Fibroblast of lung (primary cell): ENCODE results near the gene CD109. TPM values are rescaled to one million over a fixed set of nuclear protein-coding genes. Genes with fewer than 3 reads are reported as not detected.
"Not testable (repeated sequence)": the region's sequence is repeated elsewhere in the genome, so short reads cannot be mapped to it uniquely, and the experiment has no call there.

Experiments
- DNase-seq, 2 donors: peaks; one replicate each; pipeline versions ENCODE4 v3.0.0 to v3.0.0-alpha.2; 2010; ENCODE audit warnings: low read depth in 2 of 2
- H2AFZ ChIP-seq: 2 replicates; pipeline ENCODE4 v1.5.1; 2012; ENCODE audit warnings: low read length, control low read depth, inconsistent platforms
- H3K27ac ChIP-seq: 2 replicates; pipeline ENCODE4 v1.5.1; 2011; ENCODE audit warnings: low read length, control low read depth; ENCODE audit not compliant: insufficient read depth
- H3K27me3 ChIP-seq: 2 replicates; pipeline ENCODE4 v1.5.1; 2011; ENCODE audit warnings: mild to moderate bottlenecking, low read length; ENCODE audit not compliant: control insufficient read depth, insufficient read depth
- H3K36me3 ChIP-seq: 2 replicates; pipeline ENCODE4 v1.5.1; 2011; ENCODE audit warnings: low read length; ENCODE audit not compliant: control insufficient read depth, insufficient read depth
- H3K4me1 ChIP-seq: 2 replicates; pipeline ENCODE4 v1.5.1; 2011; ENCODE audit warnings: low read length; ENCODE audit not compliant: control insufficient read depth, insufficient read depth; ENCODE audit errors: extremely low read depth
- H3K4me2 ChIP-seq: 2 replicates; pipeline ENCODE4 v1.5.1; 2011; ENCODE audit warnings: low read length, control low read depth; ENCODE audit not compliant: insufficient read depth; ENCODE audit errors: extremely low read depth
- H3K4me3 ChIP-seq, 4 experiments: fragments of 200-600 bp in 1 of 4; sonication (generic) in 1 of 4; replicated peaks in 1 of 4; 2 replicates each; pipeline ENCODE4 v1.5.1; 2011 to 2016; ENCODE audit warnings: low read length in 4 of 4, low read depth in 3 of 4, mild to moderate bottlenecking in 3 of 4, control low read depth in 2 of 4, inconsistent platforms in 1 of 4, mixed read lengths in 1 of 4; ENCODE audit not compliant: insufficient read depth in 1 of 4; ENCODE audit errors: control extremely low read depth in 1 of 4
- H3K79me2 ChIP-seq: 2 replicates; pipeline ENCODE4 v1.5.1; 2012; ENCODE audit warnings: mild to moderate bottlenecking, low read length, inconsistent platforms; ENCODE audit not compliant: control insufficient read depth, insufficient read depth
- H3K9ac ChIP-seq: 2 replicates; pipeline ENCODE4 v1.5.1; 2011; ENCODE audit warnings: mild to moderate bottlenecking, low read length, control low read depth; ENCODE audit not compliant: insufficient read depth
- H3K9me3 ChIP-seq: 2 replicates; pipeline ENCODE4 v1.5.1; 2012; ENCODE audit warnings: low read depth, low read length; ENCODE audit not compliant: control insufficient read depth, insufficient read depth
- H4K20me1 ChIP-seq: 2 replicates; pipeline ENCODE4 v1.5.1; 2011; ENCODE audit warnings: low read length; ENCODE audit not compliant: control insufficient read depth, insufficient read depth; ENCODE audit errors: extremely low read depth
- CTCF ChIP-seq, 2 donors: IDR thresholded peaks in 1 of 2; conservative IDR thresholded peaks in 1 of 2; 1 replicate in 1 of 2; 2 replicates in 1 of 2; pipeline ENCODE4 v1.5.1; 2011 to 2012; ENCODE audit warnings: low read length in 2 of 2, control low read depth in 1 of 2, inconsistent platforms in 1 of 2, low read depth in 1 of 2, mild to moderate bottlenecking in 1 of 2
- EZH2 ChIP-seq: IDR thresholded peaks from 2 replicates; pipeline ENCODE4 v1.5.1; 2012; ENCODE audit warnings: low read length, control low read depth, mild to moderate bottlenecking; ENCODE audit errors: missing control alignments
- polyA plus RNA-seq, 2 donors: library from polyadenylated mRNA; depleted of rRNA in 1 of 2; stranded (reverse) in 1 of 2; unstranded in 1 of 2; fragments of >200 nt; gene quantifications; 2 replicates each; pipeline ENCODE4 v1.2.1, GENCODE V29; 2011 to 2012; ENCODE audit warnings: missing spikeins in 1 of 2
- total RNA-seq: library from RNA; depleted of rRNA; stranded (reverse); fragments of >200 nt; gene quantifications from 2 replicates; pipeline ENCODE4 v1.2.1, GENCODE V29; 2014

Gene CD109
- total and polyA plus RNA-seq, 2 donors (not counting 1 experiment from before 2014, with no cell fraction given), result 48.4 to 51.2 TPM

- not testable (repeated sequence) for H2AFZ ChIP-seq, DNase-seq, H3K4me1 ChIP-seq, H3K4me2 ChIP-seq, H3K27me3 ChIP-seq, H3K36me3 ChIP-seq, H3K27ac ChIP-seq, H4K20me1 ChIP-seq, H3K4me3 ChIP-seq, H3K9ac ChIP-seq, H3K9me3 ChIP-seq, H3K79me2 ChIP-seq
Observed at GRCh38 chr6:73805982-73806381, 110.0 kb downstream of the CD109 start.

- no peak for DNase-seq
- no peaks in the 10 kb centered on the region for H3K9me3 ChIP-seq
- H4K20me1 ChIP-seq, result no peaks in the 10 kb centered on the region
- no peaks in the 10 kb centered on the region for H3K4me1 ChIP-seq
- no peak overlapping the region for H3K4me3 ChIP-seq
- no peak for TF ChIP-seq CTCF (conservative IDR thresholded peaks at IDR 0.05 in 1 of 2, IDR thresholded peaks at IDR 0.05 in 1 of 2; ENCODE audit: low read depth in 1 of 2, low read length in 2 of 2)
- TF ChIP-seq EZH2, result no peak
- no peak overlapping the region for H3K4me2 ChIP-seq
- H3K9ac ChIP-seq, result no peak overlapping the region
- no peaks in the 10 kb centered on the region for H3K36me3 ChIP-seq
- no peaks in the 10 kb centered on the region for H3K79me2 ChIP-seq
- H2AFZ ChIP-seq, result no peak overlapping the region
- H3K27ac ChIP-seq, result no peak overlapping the region
- H3K27me3 ChIP-seq, result no peaks in the 10 kb centered on the region
Observed at GRCh38 chr6:73811706-73812105, 115.7 kb downstream of the CD109 start.

GRCh38 chr6:73817253-73817652 is 121.2 kb downstream of the CD109 start:
- Histone ChIP-seq H3K4me1 (no peaks in the 10 kb centered on the region), H3K4me3 (no peak overlapping the region), H3K4me2 (no peak overlapping the region), H3K9ac (no peak overlapping the region), H3K36me3 (no peaks in the 10 kb centered on the region), H4K20me1 (no peaks in the 10 kb centered on the region), H3K9me3 (no peaks in the 10 kb centered on the region), H3K27ac (no peak overlapping the region), H3K79me2 (no peaks in the 10 kb centered on the region), H3K27me3 (no peaks in the 10 kb centered on the region), H2AFZ (no peak overlapping the region)
- DNase-seq, result no peak
- no peak for TF ChIP-seq EZH2

GRCh38 chr6:73823046-73823735 is 127.2 kb downstream of the CD109 start:
- Histone ChIP-seq H3K9me3 (no peaks in the 10 kb centered on the region), H3K36me3 (no peaks in the 10 kb centered on the region), H3K27me3 (no peaks in the 10 kb centered on the region), H3K4me2 (no peak overlapping the region), H3K4me3 (no peak overlapping the region), H4K20me1 (no peaks in the 10 kb centered on the region), H2AFZ (no peak overlapping the region), H3K4me1 (no peaks in the 10 kb centered on the region), H3K79me2 (no peaks in the 10 kb centered on the region), H3K9ac (no peak overlapping the region), H3K27ac (no peak overlapping the region)
- no peak for TF ChIP-seq CTCF (conservative IDR thresholded peaks at IDR 0.05 in 1 of 2, IDR thresholded peaks at IDR 0.05 in 1 of 2; ENCODE audit: low read depth in 1 of 2, low read length in 2 of 2)
- peak in 1 of 2 donors; percentile 3 for DNase-seq
